ENCODE data around the gene EFNA5. TPM values are rescaled to one million over a fixed set of nuclear protein-coding genes. Genes with fewer than 3 reads are reported as not detected.

EFNA5 gene
- polyA plus RNA-seq, 1 of the 3 experiments (the other 2 are of a cell fraction): 0.81 TPM

- TF ChIP-seq REST (IDR thresholded peaks at IDR 0.05; ENCODE audit: low read depth, low read length): no peak
Measured at GRCh38 chr5:107544967-107545366, 125.8 kb downstream of the EFNA5 start (continued).

- Histone ChIP-seq H3K9me3 (no peaks in the 10 kb centered on the region), H3K27ac (ENCODE audit: low read depth in 2 of 2, low read length in 1 of 2) (no peak overlapping the region), H2AFZ (ENCODE audit: low read depth) (no peak overlapping the region), H3K36me3 (replicated peaks in 1 of 2; ENCODE audit: control insufficient read depth in 1 of 2, insufficient read depth in 2 of 2, low read length in 1 of 2) (no peaks in the 10 kb centered on the region), H3K4me1 (ENCODE audit: control insufficient read depth in 1 of 2, insufficient read depth in 2 of 2, low read depth in 1 of 2, low read length in 1 of 2) (peaks cover 11 to 38% of the 10 kb centered on the region in 2 experiments; a peak in 3 of 4 replicates), H3K4me3 (ENCODE audit: low read depth in 2 of 2, low read length in 1 of 2) (no peak overlapping the region), H3K27me3 (ENCODE audit: insufficient read depth) (no peaks in the 10 kb centered on the region), H4K20me1 (ENCODE audit: insufficient read depth) (no peaks in the 10 kb centered on the region), H3K4me2 (no peak overlapping the region), H3K9me2 (no peaks in the 10 kb centered on the region), H3K9ac (no peak overlapping the region), H3F3A (replicated peaks; ENCODE audit: insufficient read depth) (peaks cover 4% of the 10 kb centered on the region), H3K79me2 (ENCODE audit: insufficient read depth) (no peaks in the 10 kb centered on the region)
- no peak for DNase-seq
- ChIA-PET CTCF (interaction anchor here (1.4 kb wide), 1 partner anchor 24 kb away, joined by 3 read pairs; no protein-coding TSS in a partner anchor), POLR2A (interaction anchor here (0.9 kb wide), 1 partner anchor 42 kb away, joined by 3 read pairs; no protein-coding TSS in a partner anchor)
- 94% methylated on average over 3 of the region's 3 CpGs for WGBS (ENCODE audit: low lambda C conversion rate)
- no peak for TF ChIP-seq USF2 (IDR thresholded peaks at IDR 0.05; ENCODE audit: borderline replicate concordance, low read depth, low read length)
- TF ChIP-seq SMC3 (IDR thresholded peaks at IDR 0.05; ENCODE audit: low read depth, low read length): no peak
- no peak for TF ChIP-seq EP300 (IDR thresholded peaks at IDR 0.05; ENCODE audit: borderline replicate concordance in 1 of 2, low read depth in 1 of 2, low read length in 1 of 2)
- TF ChIP-seq RFX5 (IDR thresholded peaks at IDR 0.05; ENCODE audit: low read length): no peak
- no peak for TF ChIP-seq IRF3 (IDR thresholded peaks at IDR 0.05; ENCODE audit: low read depth, low read length)
- TF ChIP-seq CTCF (IDR thresholded peaks at IDR 0.05): no peak
- no peak for TF ChIP-seq CHD2 (IDR thresholded peaks at IDR 0.05; ENCODE audit: low read length, partially characterized antibody)
- TF ChIP-seq RAD21 (IDR thresholded peaks at IDR 0.05; ENCODE audit: low read length): no peak
- no peak for TF ChIP-seq GATA2 (CRISPR knock-in tag; IDR thresholded peaks at IDR 0.05)
- TF ChIP-seq ZBTB33 (IDR thresholded peaks at IDR 0.05; ENCODE audit: borderline replicate concordance, low read depth): no peak
- TF ChIP-seq NRF1 (IDR thresholded peaks at IDR 0.05; ENCODE audit: low read depth, low read length): no peak
- no peak for TF ChIP-seq FOXM1 (IDR thresholded peaks at IDR 0.05; ENCODE audit: low read depth)
- no peak for TF ChIP-seq POLR2AphosphoS5 (IDR thresholded peaks at IDR 0.05; ENCODE audit: low read depth, low read length)
- no peak for TF ChIP-seq TCF12 (IDR thresholded peaks at IDR 0.05)
- TF ChIP-seq TAF1 (IDR thresholded peaks at IDR 0.05; ENCODE audit: borderline replicate concordance, low read depth, low read length): no peak
- no peak for TF ChIP-seq NFIC (IDR thresholded peaks at IDR 0.05; ENCODE audit: borderline replicate concordance)
- TF ChIP-seq MAX (IDR thresholded peaks at IDR 0.05; ENCODE audit: low read depth): no peak
- no peak for TF ChIP-seq TEAD4 (IDR thresholded peaks at IDR 0.05; ENCODE audit: borderline replicate concordance, insufficient read depth)
- TF ChIP-seq RXRA (IDR thresholded peaks at IDR 0.05; ENCODE audit: borderline replicate concordance, low read depth): no peak
- TF ChIP-seq GABPA (IDR thresholded peaks at IDR 0.05; ENCODE audit: low read depth): no peak
Measured at GRCh38 chr5:107544476-107544875, 126.3 kb downstream of the EFNA5 start.

All from SK-N-SH (cell line).